ENCODE results near the gene CDH13. TPM values are rescaled to one million over a fixed set of nuclear protein-coding genes. Genes with fewer than 3 reads are reported as not detected.

Gene CDH13
- total and polyA plus RNA-seq, 2 of the 8 experiments (the other 6 are each of a cell fraction or from before 2014, with no cell fraction given): 2.3 to 2.4 TPM

DNA sequence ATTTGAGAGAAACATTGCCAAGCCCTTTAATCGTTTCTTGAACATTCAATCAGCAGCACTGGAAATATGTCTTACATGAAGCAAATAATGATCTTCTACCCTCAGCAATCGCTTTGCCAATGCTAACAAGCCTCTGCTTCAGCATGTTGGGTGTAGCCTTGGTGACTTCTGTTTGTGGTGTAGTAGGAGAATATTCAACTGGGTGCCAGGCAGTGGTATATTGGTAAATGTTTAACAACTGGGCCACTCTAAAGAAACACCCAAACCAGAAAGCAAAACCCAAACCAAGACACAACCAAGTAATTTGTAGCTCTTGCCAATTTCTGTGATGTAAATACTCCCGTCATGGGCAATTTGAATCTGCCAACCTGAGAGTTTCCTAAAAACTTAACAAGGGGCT is 9.7 kb downstream of the CDH13 start:
- H3K4me3 ChIP-seq (ENCODE audit: extremely low read depth in 1 of 4, insufficient read depth in 2 of 4, low read depth in 3 of 4, low read length in 4 of 4): no peak overlapping the region
- no peak overlapping the region for H2BK15ac ChIP-seq (ENCODE audit: low read length)
- H3K79me2 ChIP-seq (ENCODE audit: control insufficient read depth in 1 of 2, insufficient read depth in 2 of 2, low read length in 2 of 2): no peaks in the 10 kb centered on the region
- CTCF ChIA-PET (ENCODE audit: partially characterized antibody): interaction anchor here (0.6 kb wide), 1 partner anchor 373 kb away, joined by 4 read pairs; no protein-coding TSS in a partner anchor
- H2AK5ac ChIP-seq (ENCODE audit: low read depth, low read length): no peak overlapping the region
- no peak overlapping the region for H4K91ac ChIP-seq (replicated peaks; ENCODE audit: insufficient read length, low read length)
- H3K4me2 ChIP-seq (ENCODE audit: insufficient read depth in 1 of 2, low read depth in 2 of 2, low read length in 2 of 2): no peak overlapping the region
- H4K20me1 ChIP-seq (replicated peaks in 1 of 2; ENCODE audit: control insufficient read depth in 1 of 2, insufficient read depth in 2 of 2, low read length in 2 of 2): no peaks in the 10 kb centered on the region
- no peak for TF ChIP-seq MAFK (IDR thresholded peaks at IDR 0.05; ENCODE audit: low read depth, low read length)
- no peak for TF ChIP-seq YY1 (IDR thresholded peaks at IDR 0.05; ENCODE audit: low read depth, low read length)
- no peak for TF ChIP-seq SUZ12 (IDR thresholded peaks at IDR 0.05; ENCODE audit: low read length)
- no peak for TF ChIP-seq PHF8 (conservative IDR thresholded peaks at IDR 0.05; ENCODE audit: low read depth, low read length)
- no peak for TF ChIP-seq HDAC2 (IDR thresholded peaks at IDR 0.05; ENCODE audit: borderline replicate concordance in 1 of 2, low read depth in 2 of 2, low read length in 2 of 2)
- no peak for TF ChIP-seq TAF1 (IDR thresholded peaks at IDR 0.05; ENCODE audit: low read depth, low read length)
- TF ChIP-seq POU5F1 (IDR thresholded peaks at IDR 0.05; ENCODE audit: low read depth, low read length): no peak
- TF ChIP-seq BCL11A (IDR thresholded peaks at IDR 0.05; ENCODE audit: low read depth in 2 of 2, low read length in 2 of 2): no peak
- no peak overlapping the region for H2AFZ ChIP-seq (ENCODE audit: low read length)
- no peak overlapping the region for H4K5ac ChIP-seq (ENCODE audit: insufficient read length, low read depth, low read length)
- no peak overlapping the region for H2BK12ac ChIP-seq (ENCODE audit: low read depth, low read length)
- H3K4ac ChIP-seq (replicated peaks; ENCODE audit: insufficient read length, low read depth, low read length): no peak overlapping the region
- H3K18ac ChIP-seq (ENCODE audit: extremely low read depth, low read length): no peak overlapping the region
- POLR2A ChIA-PET (ENCODE audit: partially characterized antibody): no interaction called here
- H2BK20ac ChIP-seq (ENCODE audit: low read length): no peak overlapping the region
- H3K27me3 ChIP-seq (replicated peaks in 1 of 4; ENCODE audit: control insufficient read depth in 3 of 4, extremely low read depth in 1 of 4, insufficient read depth in 3 of 4, low read length in 3 of 4): no peaks in the 10 kb centered on the region
- no peaks in the 10 kb centered on the region for H3K36me3 ChIP-seq (ENCODE audit: control insufficient read depth in 2 of 4, insufficient read depth in 4 of 4, low read length in 3 of 4)
- H3K23me2 ChIP-seq (ENCODE audit: low read depth, low read length): no peaks in the 10 kb centered on the region
- no peaks in the 10 kb centered on the region for H3K4me1 ChIP-seq (replicated peaks in 1 of 4; ENCODE audit: control insufficient read depth in 3 of 4, insufficient read depth in 4 of 4, low read length in 3 of 4)
- 0 out of 4 replicates have a peak, but pooled peaks cover 0 to 3% of the 10 kb centered on the region in 2 experiments for H3K9me3 ChIP-seq (ENCODE audit: insufficient read depth in 2 of 2, low read depth in 1 of 2, low read length in 1 of 2)
- H3K56ac ChIP-seq (replicated peaks; ENCODE audit: insufficient read length, low read depth, low read length): no peak overlapping the region
- no peak overlapping the region for H3K14ac ChIP-seq (ENCODE audit: insufficient read length)
- DNase-seq (ENCODE audit: low read depth in 1 of 2, low spot score in 2 of 2) (no peak), FAIRE-seq (no peak)
- 88% methylated on average over 3 of the region's 3 CpGs; no CpG with 5 or more reads in 1 of the 2 experiments for WGBS, 2 experiments (ENCODE audit: extremely low coverage in 1 of 2, insufficient coverage in 1 of 2, insufficient read length in 1 of 2, insufficient replicate concordance in 2 of 2, low coverage in 1 of 2, low lambda C conversion rate in 2 of 2, missing lambda C conversion rate in 1 of 2)
- no peaks in the 10 kb centered on the region for H3K79me1 ChIP-seq (ENCODE audit: low read depth, low read length)
- no peak overlapping the region for H3K23ac ChIP-seq (ENCODE audit: insufficient read length)
- no peak overlapping the region for H3K27ac ChIP-seq (ENCODE audit: low read depth, low read length)
- no peak overlapping the region for H2BK5ac ChIP-seq (ENCODE audit: low read depth, low read length)
- no peak overlapping the region for H3K9ac ChIP-seq (replicated peaks in 1 of 4; ENCODE audit: extremely low read depth in 1 of 4, low read depth in 3 of 4, low read length in 3 of 4)
- H4K8ac ChIP-seq (ENCODE audit: extremely low read depth, insufficient read depth, low read length): no peak overlapping the region
- no peak overlapping the region for H2BK120ac ChIP-seq (replicated peaks; ENCODE audit: low read depth, low read length)
